GM23338 (cell line): Measurements from ENCODE around the gene FAM76B. TPM values are rescaled to one million over a fixed set of nuclear protein-coding genes. Genes with fewer than 3 reads are reported as not detected.

Experiments used
- ATAC-seq: fragments of 200-7000 bp; cut with Tn5 transposase; 3 replicates; pipeline ENCODE4 v1.9.1; 2020
- DNase-seq: peaks from one replicate; pipeline ENCODE4 v3.0.0-alpha.2; 2015; ENCODE audit warnings: low spot score
- H2AFZ ChIP-seq: fragments of 200-600 bp; sonication (generic); 2 replicates; pipeline ENCODE4 v1.8.0; 2016; ENCODE audit warnings: antibody characterized with exemption, mild to moderate bottlenecking, moderate library complexity
- H3F3A ChIP-seq: fragments of 200-600 bp; sonication (generic); replicated peaks from 2 replicates; pipeline ENCODE4 v1.8.0; 2017; ENCODE audit warnings: antibody characterized with exemption, mixed run types, low read depth
- H3K27ac ChIP-seq: fragments of 200-600 bp; sonication (generic); 2 replicates; pipeline ENCODE4 v1.6.1; 2016; ENCODE audit warnings: low read depth
- H3K27me3 ChIP-seq: fragments of 200-600 bp; sonication (generic); 2 replicates; pipeline ENCODE4 v1.8.0; 2016; ENCODE audit warnings: mild to moderate bottlenecking, mixed run types, moderate library complexity; ENCODE audit not compliant: insufficient read depth
- H3K36me3 ChIP-seq: fragments of 200-600 bp; sonication (generic); 2 replicates; pipeline ENCODE4 v1.8.0; 2016; ENCODE audit warnings: mild to moderate bottlenecking; ENCODE audit not compliant: insufficient read depth
- H3K4me1 ChIP-seq: fragments of 200-600 bp; sonication (generic); 2 replicates; pipeline ENCODE4 v1.8.0; 2016; ENCODE audit warnings: mild to moderate bottlenecking, moderate library complexity; ENCODE audit not compliant: insufficient read depth
- H3K4me2 ChIP-seq: fragments of 200-600 bp; sonication (generic); 2 replicates; pipeline ENCODE4 v1.7.1; 2017; ENCODE audit warnings: mixed run types
- H3K4me3 ChIP-seq: fragments of 200-600 bp; sonication (generic); 2 replicates; pipeline ENCODE4 v1.6.1; 2016; ENCODE audit warnings: mixed run types
- H3K79me2 ChIP-seq: fragments of 200-600 bp; sonication (generic); replicated peaks from 2 replicates; pipeline ENCODE4 v1.8.0; 2017; ENCODE audit warnings: mild to moderate bottlenecking; ENCODE audit not compliant: insufficient read depth
- H3K9me2 ChIP-seq: fragments of 200-600 bp; sonication (generic); 2 replicates; pipeline ENCODE4 v1.8.0; 2017; ENCODE audit not compliant: insufficient read depth
- H4K20me1 ChIP-seq: fragments of 200-600 bp; sonication (generic); replicated peaks from 2 replicates; pipeline ENCODE4 v1.8.0; 2017; ENCODE audit warnings: mild to moderate bottlenecking; ENCODE audit not compliant: insufficient read depth
- H3K27ac Mint-ChIP-seq: 2 replicates; pipeline ENCODE4 v1.8.0; 2020; ENCODE audit warnings: inconsistent platforms, mild to moderate bottlenecking, moderate library complexity, mixed read lengths
- H3K27me3 Mint-ChIP-seq: 3 replicates; pipeline ENCODE4 v1.8.0; 2022; ENCODE audit warnings: low read depth, mild to moderate bottlenecking, moderate library complexity, mixed read lengths, inconsistent platforms; ENCODE audit not compliant: insufficient read depth, poor library complexity
- H3K36me3 Mint-ChIP-seq: 3 replicates; pipeline ENCODE4 v1.8.0; 2021; ENCODE audit warnings: low read depth, mild to moderate bottlenecking, inconsistent platforms, moderate library complexity, mixed read lengths
- H3K4me1 Mint-ChIP-seq: 3 replicates; pipeline ENCODE4 v1.8.0; 2020; ENCODE audit warnings: mild to moderate bottlenecking, inconsistent platforms, mixed read lengths
- H3K4me3 Mint-ChIP-seq: 3 replicates; pipeline ENCODE4 v1.8.0; 2021; ENCODE audit warnings: moderate library complexity, mild to moderate bottlenecking, inconsistent platforms, mixed read lengths
- H3K9me3 Mint-ChIP-seq: 3 replicates; pipeline ENCODE4 v1.8.0; 2020; ENCODE audit warnings: moderate library complexity, mild to moderate bottlenecking, inconsistent platforms, mixed read lengths
- CREB1 ChIP-seq: fragments of 250-450 bp; sonication (Bioruptor Pico); IDR thresholded peaks from 2 replicates; pipeline ENCODE4 v1.5.0; 2020; ENCODE audit warnings: low read depth, mild to moderate bottlenecking, moderate library complexity
- EZH2 ChIP-seq: fragments of 200-600 bp; sonication (generic); IDR thresholded peaks from one replicate; pipeline ENCODE4 v1.8.0; 2017; ENCODE audit warnings: antibody characterized with exemption, mild to moderate bottlenecking, low read depth; ENCODE audit not compliant: unreplicated experiment
- EZH2phosphoT487 ChIP-seq: fragments of 200-600 bp; sonication (generic); IDR thresholded peaks from one replicate; pipeline ENCODE4 v1.8.1; 2018; ENCODE audit warnings: antibody characterized with exemption; ENCODE audit not compliant: unreplicated experiment
- JUNB ChIP-seq: IDR thresholded peaks from one replicate; pipeline ENCODE4 v1.6.1; 2016; ENCODE audit warnings: antibody characterized with exemption; ENCODE audit not compliant: unreplicated experiment
- NANOG ChIP-seq: IDR thresholded peaks from 2 replicates; pipeline ENCODE4 v1.6.1; 2016; ENCODE audit warnings: antibody characterized with exemption, borderline replicate concordance
- POLR2AphosphoS5 ChIP-seq: IDR thresholded peaks from 2 replicates; pipeline ENCODE4 v1.6.1; 2016; ENCODE audit warnings: antibody characterized with exemption, low read depth
- STAT1 ChIP-seq: IDR thresholded peaks from one replicate; pipeline ENCODE4 v1.6.1; 2016; ENCODE audit warnings: antibody characterized with exemption; ENCODE audit not compliant: unreplicated experiment
- ZNF114 ChIP-seq: fragments of 250-450 bp; sonication (Bioruptor Pico); IDR thresholded peaks from 2 replicates; pipeline ENCODE4 v1.5.0; 2020; ENCODE audit warnings: mild to moderate bottlenecking, moderate library complexity
- ZNF331 ChIP-seq: fragments of 250-450 bp; sonication (Bioruptor Pico); IDR thresholded peaks from 2 replicates; pipeline ENCODE4 v1.5.0; 2020; ENCODE audit warnings: low read depth, mild to moderate bottlenecking, moderate library complexity
- ZNF462 ChIP-seq: fragments of 250-450 bp; sonication (Bioruptor Pico); IDR thresholded peaks from 2 replicates; pipeline ENCODE4 v1.5.0; 2020; ENCODE audit warnings: mild to moderate bottlenecking, moderate library complexity
- long read RNA-seq: library from polyadenylated mRNA; unstranded; transcript quantifications from one replicate; pipeline ENCODE4 v2.0.0, GENCODE V29; 2020; ENCODE audit not compliant: unreplicated experiment
- polyA plus RNA-seq: library from polyadenylated mRNA; unstranded; fragments of >200 nt; fragmentation: Nextera tagmentation; extraction: Ambion mirVana; gene quantifications from 2 replicates; pipeline ENCODE4 v1.2.1, GENCODE V29; 2016
- total RNA-seq: library from RNA; depleted of rRNA; stranded (reverse); fragments of >200 nt; shearing (Covaris generic); gene quantifications from 2 replicates; pipeline ENCODE4 v1.2.3, GENCODE V29; 2014; rRNA removed
- TF ChIP-seq, protein P1 (sequence below), 2 experiments: fragments of 200-600 bp in 1 of 2; sonication (generic) in 1 of 2; conservative IDR thresholded peaks; 2 replicates each; pipeline versions ENCODE4 v1.5.1 to v1.6.1; 2016 to 2017; ENCODE audit warnings: antibody characterized with exemption in 2 of 2, low read depth in 2 of 2, mild to moderate bottlenecking in 2 of 2, moderate library complexity in 1 of 2
- TF ChIP-seq, protein P2 (sequence below): IDR thresholded peaks from one replicate; pipeline ENCODE4 v1.6.1; 2018; ENCODE audit warnings: antibody characterized with exemption; ENCODE audit not compliant: unreplicated experiment
- TF ChIP-seq, protein P3 (sequence below): IDR thresholded peaks from 2 replicates; pipeline ENCODE4 v1.6.1; 2016; ENCODE audit warnings: antibody characterized with exemption

FAM76B gene
- total RNA-seq: 37.9 and 41.7 TPM in 2 replicates
- 15.6 and 21.1 TPM in 2 replicates for polyA plus RNA-seq
- long read RNA-seq, partial matches to known transcripts: 2 of 4 reads
- long read RNA-seq, other reads (novel, unspliced or antisense): 2 of 4 reads

DNA sequence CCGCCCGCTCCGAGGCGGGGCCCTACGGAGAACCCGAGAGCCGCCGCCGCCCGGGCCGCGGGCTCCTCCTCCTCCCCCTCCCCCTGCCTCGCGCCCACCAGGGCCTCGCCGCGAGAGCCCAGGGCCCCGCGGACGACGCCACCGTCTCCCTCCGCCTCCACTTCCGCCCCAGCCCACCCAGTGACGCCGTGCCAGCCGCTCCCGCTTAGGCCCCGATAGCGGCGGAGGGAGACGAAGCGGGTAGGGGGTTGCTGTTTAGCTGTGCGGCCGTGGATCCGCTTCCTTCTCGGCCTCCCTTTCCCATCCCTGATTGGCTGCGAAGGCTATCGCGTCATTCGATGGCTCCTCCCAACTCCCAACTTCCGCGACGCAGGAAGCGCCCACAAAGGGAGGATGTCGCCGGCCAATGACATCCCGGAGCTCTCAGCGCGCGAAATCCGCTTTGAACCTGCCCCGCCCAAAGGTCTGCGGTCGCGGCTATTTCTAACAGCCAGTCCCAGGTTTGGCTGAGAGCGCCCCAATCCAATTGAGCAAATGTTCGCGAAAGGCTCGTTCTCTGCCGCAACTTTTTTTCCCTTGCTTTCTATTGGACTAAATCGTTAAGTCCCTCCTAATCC is at the start of gene FAM76B:
Gene FAM76B, minus strand, starts transcription at position 277 of the 617 bp plus-strand sequence. CDS start 304 bp downstream, outside the sequence.
- H3K9me2 ChIP-seq: no peaks in the 10 kb centered on the region
- peaks cover 34% of the 10 kb centered on the region for H3K4me1 Mint-ChIP-seq
- H3K27ac Mint-ChIP-seq: peak within 1 kb of the TSS; percentile 100
- H3K4me3 ChIP-seq: peak within 1 kb of the TSS; percentile 92
- TF ChIP-seq JUNB: no peak
- TF ChIP-seq NANOG: no peak
- TF ChIP-seq CREB1 (CRISPR knock-in tag): peak; percentile 95
- TF ChIP-seq STAT1: no peak
- no peak for TF ChIP-seq ZNF114 (CRISPR knock-in tag)
- TF ChIP-seq, protein P1, sequence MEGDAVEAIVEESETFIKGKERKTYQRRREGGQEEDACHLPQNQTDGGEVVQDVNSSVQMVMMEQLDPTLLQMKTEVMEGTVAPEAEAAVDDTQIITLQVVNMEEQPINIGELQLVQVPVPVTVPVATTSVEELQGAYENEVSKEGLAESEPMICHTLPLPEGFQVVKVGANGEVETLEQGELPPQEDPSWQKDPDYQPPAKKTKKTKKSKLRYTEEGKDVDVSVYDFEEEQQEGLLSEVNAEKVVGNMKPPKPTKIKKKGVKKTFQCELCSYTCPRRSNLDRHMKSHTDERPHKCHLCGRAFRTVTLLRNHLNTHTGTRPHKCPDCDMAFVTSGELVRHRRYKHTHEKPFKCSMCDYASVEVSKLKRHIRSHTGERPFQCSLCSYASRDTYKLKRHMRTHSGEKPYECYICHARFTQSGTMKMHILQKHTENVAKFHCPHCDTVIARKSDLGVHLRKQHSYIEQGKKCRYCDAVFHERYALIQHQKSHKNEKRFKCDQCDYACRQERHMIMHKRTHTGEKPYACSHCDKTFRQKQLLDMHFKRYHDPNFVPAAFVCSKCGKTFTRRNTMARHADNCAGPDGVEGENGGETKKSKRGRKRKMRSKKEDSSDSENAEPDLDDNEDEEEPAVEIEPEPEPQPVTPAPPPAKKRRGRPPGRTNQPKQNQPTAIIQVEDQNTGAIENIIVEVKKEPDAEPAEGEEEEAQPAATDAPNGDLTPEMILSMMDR (conservative IDR thresholded peaks at IDR 0.05; ENCODE audit: low read depth in 2 of 2): no peak
- no peak for TF ChIP-seq EZH2phosphoT487
- no peak for TF ChIP-seq EZH2
- peak; percentile 87 for TF ChIP-seq POLR2AphosphoS5
- TF ChIP-seq ZNF331 (CRISPR knock-in tag): no peak
- TF ChIP-seq, protein P2, sequence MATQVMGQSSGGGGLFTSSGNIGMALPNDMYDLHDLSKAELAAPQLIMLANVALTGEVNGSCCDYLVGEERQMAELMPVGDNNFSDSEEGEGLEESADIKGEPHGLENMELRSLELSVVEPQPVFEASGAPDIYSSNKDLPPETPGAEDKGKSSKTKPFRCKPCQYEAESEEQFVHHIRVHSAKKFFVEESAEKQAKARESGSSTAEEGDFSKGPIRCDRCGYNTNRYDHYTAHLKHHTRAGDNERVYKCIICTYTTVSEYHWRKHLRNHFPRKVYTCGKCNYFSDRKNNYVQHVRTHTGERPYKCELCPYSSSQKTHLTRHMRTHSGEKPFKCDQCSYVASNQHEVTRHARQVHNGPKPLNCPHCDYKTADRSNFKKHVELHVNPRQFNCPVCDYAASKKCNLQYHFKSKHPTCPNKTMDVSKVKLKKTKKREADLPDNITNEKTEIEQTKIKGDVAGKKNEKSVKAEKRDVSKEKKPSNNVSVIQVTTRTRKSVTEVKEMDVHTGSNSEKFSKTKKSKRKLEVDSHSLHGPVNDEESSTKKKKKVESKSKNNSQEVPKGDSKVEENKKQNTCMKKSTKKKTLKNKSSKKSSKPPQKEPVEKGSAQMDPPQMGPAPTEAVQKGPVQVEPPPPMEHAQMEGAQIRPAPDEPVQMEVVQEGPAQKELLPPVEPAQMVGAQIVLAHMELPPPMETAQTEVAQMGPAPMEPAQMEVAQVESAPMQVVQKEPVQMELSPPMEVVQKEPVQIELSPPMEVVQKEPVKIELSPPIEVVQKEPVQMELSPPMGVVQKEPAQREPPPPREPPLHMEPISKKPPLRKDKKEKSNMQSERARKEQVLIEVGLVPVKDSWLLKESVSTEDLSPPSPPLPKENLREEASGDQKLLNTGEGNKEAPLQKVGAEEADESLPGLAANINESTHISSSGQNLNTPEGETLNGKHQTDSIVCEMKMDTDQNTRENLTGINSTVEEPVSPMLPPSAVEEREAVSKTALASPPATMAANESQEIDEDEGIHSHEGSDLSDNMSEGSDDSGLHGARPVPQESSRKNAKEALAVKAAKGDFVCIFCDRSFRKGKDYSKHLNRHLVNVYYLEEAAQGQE: no peak
- TF ChIP-seq ZNF462: no peak
- TF ChIP-seq, protein P3, sequence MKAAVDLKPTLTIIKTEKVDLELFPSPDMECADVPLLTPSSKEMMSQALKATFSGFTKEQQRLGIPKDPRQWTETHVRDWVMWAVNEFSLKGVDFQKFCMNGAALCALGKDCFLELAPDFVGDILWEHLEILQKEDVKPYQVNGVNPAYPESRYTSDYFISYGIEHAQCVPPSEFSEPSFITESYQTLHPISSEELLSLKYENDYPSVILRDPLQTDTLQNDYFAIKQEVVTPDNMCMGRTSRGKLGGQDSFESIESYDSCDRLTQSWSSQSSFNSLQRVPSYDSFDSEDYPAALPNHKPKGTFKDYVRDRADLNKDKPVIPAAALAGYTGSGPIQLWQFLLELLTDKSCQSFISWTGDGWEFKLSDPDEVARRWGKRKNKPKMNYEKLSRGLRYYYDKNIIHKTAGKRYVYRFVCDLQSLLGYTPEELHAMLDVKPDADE: peak; percentile 70
- H2AFZ ChIP-seq: peak within 1 kb of the TSS; percentile 63
- H3K4me3 Mint-ChIP-seq: peak within 1 kb of the TSS; percentile 98
- H3K36me3 Mint-ChIP-seq: peaks cover 36% of the 10 kb centered on the region
- peak within 1 kb of the TSS; percentile 94 for H3K4me2 ChIP-seq
- DNase-seq (peak; percentile 98), ATAC-seq (peak; percentile 80)
- H3K9me3 Mint-ChIP-seq: 0 out of 3 replicates have a peak, but pooled peaks cover 4% of the 10 kb centered on the region
- peaks cover 59% of the 10 kb centered on the region for H3K79me2 ChIP-seq
- peaks cover 12% of the 10 kb centered on the region for H3K36me3 ChIP-seq
- peaks cover 8% of the 10 kb centered on the region for H3K27me3 Mint-ChIP-seq
- peaks cover 17% of the 10 kb centered on the region for H3K4me1 ChIP-seq
- H3K27me3 ChIP-seq: no peaks in the 10 kb centered on the region
- H4K20me1 ChIP-seq: peaks cover 19% of the 10 kb centered on the region; the same call in 1 of the 2 replicates
- H3K27ac ChIP-seq: peak within 1 kb of the TSS; percentile 98
- H3F3A ChIP-seq: 0 out of 2 replicates have a peak, but pooled peaks cover 5% of the 10 kb centered on the region
